Nephron progenitor cell (in vitro differentiated cells): ENCODE results near the gene CLMP.

Experiments used
- DNase-seq: peaks from one replicate; pipeline ENCODE4 v3.0.0; 2021
- H3K27ac Mint-ChIP-seq: 2 replicates; pipeline ENCODE4 v1.8.0; 2021; ENCODE audit warnings: mild to moderate bottlenecking, moderate library complexity, mixed read lengths
- H3K27me3 Mint-ChIP-seq: 2 replicates; pipeline ENCODE4 v1.8.0; 2021; ENCODE audit warnings: mild to moderate bottlenecking, low read depth, mixed read lengths; ENCODE audit not compliant: poor library complexity
- H3K36me3 Mint-ChIP-seq: 2 replicates; pipeline ENCODE4 v1.8.0; 2021; ENCODE audit warnings: low read depth, mixed read lengths
- H3K4me1 Mint-ChIP-seq: 2 replicates; pipeline ENCODE4 v1.8.0; 2021; ENCODE audit warnings: mixed read lengths
- H3K4me3 Mint-ChIP-seq: 2 replicates; pipeline ENCODE4 v1.8.0; 2021; ENCODE audit warnings: mild to moderate bottlenecking, moderate library complexity, mixed read lengths
- H3K9me3 Mint-ChIP-seq: 2 replicates; pipeline ENCODE4 v1.8.0; 2021; ENCODE audit warnings: mild to moderate bottlenecking, moderate library complexity, mixed read lengths
- TF ChIP-seq, protein P1 (sequence below): fragments of 200-600 bp; sonication (generic); IDR thresholded peaks from 2 replicates; pipeline ENCODE4 v1.5.0; 2021; ENCODE audit warnings: antibody characterized with exemption

Gene CLMP

DNA sequence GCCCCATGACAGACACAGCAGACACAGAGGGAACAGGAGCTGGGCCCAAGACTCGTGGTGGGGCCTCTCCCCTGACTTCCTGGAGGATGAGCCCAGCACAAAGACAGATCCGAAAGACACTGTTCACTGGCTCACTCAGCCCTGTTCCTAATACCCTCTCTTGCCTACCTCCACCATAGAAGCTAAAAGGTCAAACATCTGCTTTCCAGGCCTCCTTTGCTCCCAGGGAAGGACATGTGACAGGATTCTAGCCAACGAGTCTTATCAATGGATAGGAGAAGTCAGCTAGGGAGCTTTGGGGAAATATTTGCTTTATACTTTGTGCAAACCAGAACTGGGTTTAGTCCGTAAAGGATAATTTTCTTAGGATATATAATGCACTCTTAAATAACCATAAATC is 8.4 kb upstream of the CLMP start:
- Mint-ChIP-seq H3K27ac (peak overlapping the region; percentile 96), H3K4me3 (peak overlapping the region; percentile 24), H3K27me3 (no peaks in the 10 kb centered on the region), H3K4me1 (peaks cover 79% of the 10 kb centered on the region), H3K9me3 (no peaks in the 10 kb centered on the region), H3K36me3 (no peaks in the 10 kb centered on the region)
- TF ChIP-seq, protein P1, sequence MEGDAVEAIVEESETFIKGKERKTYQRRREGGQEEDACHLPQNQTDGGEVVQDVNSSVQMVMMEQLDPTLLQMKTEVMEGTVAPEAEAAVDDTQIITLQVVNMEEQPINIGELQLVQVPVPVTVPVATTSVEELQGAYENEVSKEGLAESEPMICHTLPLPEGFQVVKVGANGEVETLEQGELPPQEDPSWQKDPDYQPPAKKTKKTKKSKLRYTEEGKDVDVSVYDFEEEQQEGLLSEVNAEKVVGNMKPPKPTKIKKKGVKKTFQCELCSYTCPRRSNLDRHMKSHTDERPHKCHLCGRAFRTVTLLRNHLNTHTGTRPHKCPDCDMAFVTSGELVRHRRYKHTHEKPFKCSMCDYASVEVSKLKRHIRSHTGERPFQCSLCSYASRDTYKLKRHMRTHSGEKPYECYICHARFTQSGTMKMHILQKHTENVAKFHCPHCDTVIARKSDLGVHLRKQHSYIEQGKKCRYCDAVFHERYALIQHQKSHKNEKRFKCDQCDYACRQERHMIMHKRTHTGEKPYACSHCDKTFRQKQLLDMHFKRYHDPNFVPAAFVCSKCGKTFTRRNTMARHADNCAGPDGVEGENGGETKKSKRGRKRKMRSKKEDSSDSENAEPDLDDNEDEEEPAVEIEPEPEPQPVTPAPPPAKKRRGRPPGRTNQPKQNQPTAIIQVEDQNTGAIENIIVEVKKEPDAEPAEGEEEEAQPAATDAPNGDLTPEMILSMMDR: no peak
- DNase-seq: no peak

GRCh38 chr11:123202155-123203151 is 7.4 kb upstream of the CLMP start:
- Mint-ChIP-seq H3K4me3 (peak overlapping the region; percentile 54), H3K4me1 (peaks cover 83% of the 10 kb centered on the region), H3K27me3 (peaks cover 5% of the 10 kb centered on the region), H3K9me3 (no peaks in the 10 kb centered on the region), H3K36me3 (no peaks in the 10 kb centered on the region), H3K27ac (peak overlapping the region; percentile 96)
- TF ChIP-seq, protein P1: no peak
- peak; percentile 36 for DNase-seq

DNA sequence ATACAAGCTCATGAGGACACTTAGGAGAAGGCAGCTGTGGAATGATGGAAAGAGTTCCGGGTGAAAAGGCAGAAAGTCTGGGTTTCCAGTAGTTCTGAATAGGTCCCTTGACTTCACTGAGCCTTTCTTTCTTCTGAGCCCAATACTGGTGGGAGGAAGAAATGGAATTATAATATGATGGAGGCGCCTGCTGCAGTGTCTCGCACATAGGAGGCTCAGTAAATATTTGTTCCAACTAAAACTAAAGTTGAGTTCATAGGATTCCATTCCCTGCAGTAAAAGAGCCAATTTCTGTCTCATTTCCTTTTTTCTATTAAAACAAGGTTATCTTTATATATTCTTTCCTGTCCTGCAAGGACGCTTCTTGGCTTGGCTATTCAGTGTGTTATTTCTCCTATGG is 5.2 kb upstream of the CLMP start:
- peaks cover 9% of the 10 kb centered on the region for H3K27me3 Mint-ChIP-seq
- no peaks in the 10 kb centered on the region for H3K9me3 Mint-ChIP-seq
- no peak overlapping the region for H3K4me3 Mint-ChIP-seq
- peaks cover 85% of the 10 kb centered on the region for H3K4me1 Mint-ChIP-seq
- no peak for DNase-seq
- no peak overlapping the region for H3K27ac Mint-ChIP-seq
- TF ChIP-seq, protein P1: no peak
- H3K36me3 Mint-ChIP-seq: no peaks in the 10 kb centered on the region

DNA sequence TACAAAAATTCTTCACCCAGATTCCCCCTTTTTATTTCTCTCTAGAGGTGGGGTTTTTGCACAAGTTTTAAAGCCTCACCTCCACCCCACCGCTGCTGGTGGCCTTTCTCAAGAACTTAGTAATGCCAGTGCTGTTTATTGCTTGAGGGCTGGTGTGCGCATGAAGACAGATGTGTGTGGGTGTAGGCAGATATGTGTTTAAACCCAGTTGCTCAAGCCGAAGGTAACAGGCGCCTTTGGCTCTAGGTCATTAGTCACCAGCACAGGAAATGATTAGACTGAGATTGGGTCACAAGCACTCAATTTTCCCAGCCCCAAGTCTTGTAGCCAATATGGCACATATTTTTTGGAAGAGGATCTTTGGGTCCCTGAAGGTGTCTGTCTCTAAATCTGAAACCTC is 2.7 kb upstream of the CLMP start:
- Mint-ChIP-seq H3K36me3 (no peaks in the 10 kb centered on the region), H3K27me3 (peaks cover 10% of the 10 kb centered on the region), H3K4me1 (peaks cover 89% of the 10 kb centered on the region), H3K9me3 (no peaks in the 10 kb centered on the region), H3K27ac (peak overlapping the region; percentile 50), H3K4me3 (peak overlapping the region; percentile 56)
- no peak for DNase-seq
- TF ChIP-seq, protein P1: no peak

- Mint-ChIP-seq H3K27me3 (peaks cover 10% of the 10 kb centered on the region), H3K9me3 (no peaks in the 10 kb centered on the region), H3K27ac (no peak overlapping the region), H3K4me1 (peaks cover 85% of the 10 kb centered on the region), H3K36me3 (peaks cover 12% of the 10 kb centered on the region), H3K4me3 (peak overlapping the region; percentile 80)
- peak; percentile 29 for DNase-seq
- TF ChIP-seq, protein P1: no peak
Measured at GRCh38 chr11:123196060-123196714, 1.1 kb upstream of the CLMP start.
